ENCODE measurements around the gene PDE4D.
"Not testable (repeated sequence)": the region's sequence is repeated elsewhere in the genome, so short reads cannot be mapped to it uniquely, and the experiment has no call there.

PDE4D gene

GRCh38 chr5:59749782-59750520, 143.6 kb downstream of the PDE4D start:
- no peaks in the 10 kb centered on the region for H3K27me3 ChIP-seq
- H3K4me3 ChIP-seq (ENCODE audit: low read depth, low read length), result no peak overlapping the region
- no peak for DNase-seq
- H3K36me3 ChIP-seq, result no peaks in the 10 kb centered on the region
- TF ChIP-seq CTCF (IDR thresholded peaks at IDR 0.05; ENCODE audit: low read depth, low read length), result no peak
- no peaks in the 10 kb centered on the region for H3K4me1 ChIP-seq
- H3K9me3 ChIP-seq, result no peaks in the 10 kb centered on the region

GRCh38 chr5:59748036-59748663, 145.4 kb downstream of the PDE4D start:
- not testable (repeated sequence) for H3K36me3 ChIP-seq; H3K4me1 ChIP-seq; H3K9me3 ChIP-seq; DNase-seq; H3K27me3 ChIP-seq; H3K4me3 ChIP-seq (ENCODE audit: low read depth, low read length)

GRCh38 chr5:59746241-59746765, 147.2 kb downstream of the PDE4D start:
- H3K36me3 ChIP-seq, result no peaks in the 10 kb centered on the region
- H3K9me3 ChIP-seq, result no peaks in the 10 kb centered on the region
- no peak for DNase-seq
- no peak overlapping the region for H3K4me3 ChIP-seq (ENCODE audit: low read depth, low read length)
- H3K27me3 ChIP-seq, result no peaks in the 10 kb centered on the region
- no peaks in the 10 kb centered on the region for H3K4me1 ChIP-seq
- no peak for TF ChIP-seq CTCF (IDR thresholded peaks at IDR 0.05; ENCODE audit: low read depth, low read length)

- Histone ChIP-seq H3K4me1 (no peaks in the 10 kb centered on the region), H3K36me3 (no peaks in the 10 kb centered on the region), H3K4me3 (ENCODE audit: low read depth, low read length) (no peak overlapping the region), H3K9me3 (no peaks in the 10 kb centered on the region), H3K27me3 (no peaks in the 10 kb centered on the region)
- no peak for DNase-seq
- TF ChIP-seq CTCF (IDR thresholded peaks at IDR 0.05; ENCODE audit: low read depth, low read length), result no peak
Measured at GRCh38 chr5:59745415-59745863, 148.1 kb downstream of the PDE4D start.

- Histone ChIP-seq H3K36me3 (no peaks in the 10 kb centered on the region), H3K9me3 (no peaks in the 10 kb centered on the region), H3K27me3 (no peaks in the 10 kb centered on the region), H3K4me1 (no peaks in the 10 kb centered on the region), H3K4me3 (ENCODE audit: low read depth, low read length) (no peak overlapping the region)
- TF ChIP-seq CTCF (IDR thresholded peaks at IDR 0.05; ENCODE audit: low read depth, low read length), result no peak
- DNase-seq, result no peak
Measured at GRCh38 chr5:59744531-59744992, 149.0 kb downstream of the PDE4D start.

- Histone ChIP-seq H3K4me1 (no peaks in the 10 kb centered on the region), H3K9me3 (no peaks in the 10 kb centered on the region), H3K36me3 (no peaks in the 10 kb centered on the region), H3K4me3 (ENCODE audit: low read depth, low read length) (no peak overlapping the region), H3K27me3 (no peaks in the 10 kb centered on the region)
- DNase-seq, result no peak
- no peak for TF ChIP-seq CTCF (IDR thresholded peaks at IDR 0.05; ENCODE audit: low read depth, low read length)
Measured at GRCh38 chr5:59741599-59741998, 151.9 kb downstream of the PDE4D start.

Data from BE2C (cell line).